HG03135 (cell line): ENCODE data around the gene SRF.
"Not testable (repeated sequence)": the region's sequence is repeated elsewhere in the genome, so short reads cannot be mapped to it uniquely, and the experiment has no call there.

Experiments used
- ATAC-seq: cut with Tn5 transposase; IDR thresholded peaks from one replicate; pipeline ENCODE4 v1.9.1; 2021; ENCODE audit warnings: mild to moderate bottlenecking, moderate library complexity; ENCODE audit not compliant: unreplicated experiment

The SRF gene

DNA sequence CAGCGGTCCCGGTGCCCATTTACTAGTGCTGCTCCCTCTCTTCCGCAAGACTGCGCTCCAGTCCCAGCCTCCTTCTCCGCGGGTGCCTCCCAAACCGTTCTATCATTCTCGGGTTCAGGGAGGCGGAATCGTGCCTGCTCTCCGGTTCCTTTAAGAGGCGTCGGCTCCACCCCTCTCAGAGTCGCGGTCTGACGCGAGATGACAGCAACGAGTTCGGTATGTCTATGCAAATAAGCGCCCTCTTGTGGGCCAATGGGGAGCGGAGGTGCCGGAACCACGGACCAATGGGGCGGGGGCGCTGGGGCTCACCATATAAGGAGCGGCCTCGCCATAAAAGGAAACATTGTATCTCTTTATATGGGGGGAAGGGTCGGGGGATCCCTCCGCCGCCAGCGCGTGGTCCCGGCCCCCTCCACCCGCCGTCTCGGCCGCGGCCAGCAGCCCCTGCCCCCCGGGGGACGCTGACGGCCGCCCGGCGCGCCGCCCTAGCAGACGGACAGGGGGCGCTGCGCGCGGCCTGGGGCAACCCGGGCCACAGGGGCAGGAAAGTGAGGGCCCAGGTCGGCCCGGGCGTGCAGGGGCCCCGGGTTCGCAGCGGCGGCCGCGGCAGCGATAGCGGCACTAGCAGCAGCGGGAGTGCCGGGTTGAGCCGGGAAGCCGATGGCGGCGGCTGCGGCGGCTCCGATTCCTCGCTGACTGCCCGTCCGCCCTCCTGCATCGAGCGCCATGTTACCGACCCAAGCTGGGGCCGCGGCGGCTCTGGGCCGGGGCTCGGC lies at the start of gene SRF:
Gene SRF (plus strand): TSS at position 339 of the 776 bp plus-strand sequence. CDS start 388 bp downstream, at position 727.
- ATAC-seq, result peak; percentile 57

DNA sequence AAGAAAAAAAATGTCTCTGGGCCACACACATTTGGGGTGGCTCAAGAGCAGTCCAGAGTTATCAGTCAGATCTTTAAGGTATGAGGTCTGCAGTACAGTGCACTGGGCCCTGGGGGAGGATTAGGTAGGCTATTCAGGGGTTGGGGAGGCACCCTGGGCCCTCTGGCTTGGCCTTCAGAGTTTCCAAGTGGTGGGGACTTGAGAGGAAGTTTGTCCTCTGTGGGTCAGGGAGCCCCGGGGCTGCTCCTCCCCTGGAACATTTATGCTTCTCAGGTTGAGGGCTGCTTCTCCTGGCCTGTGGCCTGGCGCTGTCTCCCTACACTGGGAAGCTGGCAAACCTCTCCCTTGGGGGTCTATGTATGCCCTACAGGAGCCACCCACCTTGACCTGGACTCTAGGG lies 48.9 kb upstream of the SRF start:
- no peak for ATAC-seq

DNA sequence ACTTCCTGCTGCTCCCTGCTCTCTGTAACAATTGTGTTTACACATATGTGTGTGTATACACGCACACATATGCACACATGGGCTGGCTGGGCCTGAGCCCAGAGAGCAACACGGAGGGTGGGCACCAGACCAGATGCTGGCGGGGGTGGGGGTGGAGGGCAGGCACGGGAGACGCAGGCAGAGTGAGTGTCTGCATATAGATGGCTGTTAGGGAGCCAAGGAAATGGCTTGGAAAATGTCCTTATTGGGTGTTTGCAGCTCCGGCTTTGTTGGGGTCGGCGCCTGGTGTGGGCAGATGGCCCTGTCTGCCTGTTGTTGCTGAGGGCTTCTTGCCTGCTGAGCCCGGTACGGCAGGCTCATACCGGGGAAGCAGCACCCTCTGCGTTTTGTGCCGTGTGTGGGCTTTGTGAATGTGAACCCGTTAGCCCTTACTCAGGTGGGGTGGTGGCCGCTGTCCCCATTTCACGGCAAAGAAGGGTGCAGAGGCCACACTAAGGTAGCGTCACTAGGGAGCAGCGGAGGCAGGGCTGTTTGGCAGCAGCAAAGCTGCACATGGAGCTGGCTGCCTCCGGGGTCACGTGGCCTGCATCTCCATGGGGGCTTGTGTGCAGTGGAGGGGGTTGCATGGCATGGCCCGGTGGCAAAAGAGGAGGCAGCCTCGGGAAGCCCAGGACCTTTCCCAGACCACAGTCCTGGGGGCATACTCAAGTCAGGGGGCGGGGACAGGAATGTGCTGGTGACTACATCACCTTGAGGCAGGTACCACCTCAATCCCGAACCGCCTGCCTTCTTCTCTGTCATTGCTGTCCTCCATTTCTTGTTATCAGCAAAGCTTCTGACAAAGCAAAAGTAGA lies 47.4 kb upstream of the SRF start:
- ATAC-seq, result no peak

DNA sequence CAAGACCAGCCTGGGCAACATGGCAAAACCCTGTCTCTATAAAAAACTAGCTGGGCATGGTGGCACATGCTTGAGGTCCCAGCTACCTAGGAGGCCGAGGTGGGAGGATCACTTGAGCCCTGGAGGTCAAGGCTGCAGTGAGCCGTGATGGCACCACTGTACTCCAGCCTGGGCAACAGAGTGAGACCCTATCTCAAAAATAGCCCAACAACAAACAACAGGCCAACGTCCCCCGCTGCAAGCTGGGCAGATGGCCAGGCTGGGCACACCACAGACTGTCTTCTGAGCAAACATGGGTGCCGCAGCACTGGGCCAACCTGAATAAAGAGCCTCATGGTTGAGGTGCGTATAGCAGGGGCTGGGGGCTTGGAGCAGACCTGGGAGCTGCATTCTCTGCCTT lies 46.6 kb upstream of the SRF start:
- no peak for ATAC-seq

DNA sequence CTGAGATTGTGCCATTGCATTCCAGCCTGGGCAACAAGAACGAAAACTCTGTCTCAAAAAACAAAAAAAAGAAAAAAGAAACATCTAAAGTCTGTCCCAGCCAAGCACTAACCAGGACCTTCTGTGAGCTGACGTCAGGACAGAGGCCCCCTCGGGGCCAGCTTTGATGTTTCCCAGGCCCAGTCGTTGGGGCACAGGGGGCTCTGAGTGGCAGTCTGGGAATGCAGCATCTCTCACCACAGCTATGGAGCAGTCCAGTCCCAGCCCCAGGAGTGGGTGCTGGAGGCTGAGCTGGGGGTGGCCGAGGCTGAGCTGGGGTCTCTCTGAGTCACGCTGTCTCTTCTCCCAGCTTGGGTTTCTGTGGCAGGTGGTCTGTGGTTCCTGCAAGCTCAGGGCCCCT lies 46.0 kb upstream of the SRF start:
- ATAC-seq, result no peak

DNA sequence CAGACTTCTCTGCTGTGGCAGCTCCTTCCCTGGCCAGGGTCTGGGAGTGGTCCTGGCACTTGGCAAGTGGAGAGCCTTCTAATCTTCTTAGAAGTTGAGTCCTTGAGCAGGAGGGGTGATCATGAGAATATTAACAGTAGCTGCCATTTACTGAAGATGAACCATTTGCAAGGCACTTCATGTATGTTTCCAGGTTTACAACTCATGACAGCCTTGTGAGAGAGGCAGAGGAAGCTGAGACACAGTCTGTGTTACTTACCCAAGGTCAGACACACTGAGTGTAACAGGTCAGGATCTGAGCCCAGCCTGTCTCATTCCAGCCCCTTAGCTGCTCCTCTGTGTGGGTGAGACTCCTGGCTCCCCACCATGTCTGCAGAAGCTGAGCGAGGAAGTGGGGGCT lies 45.5 kb upstream of the SRF start:
- ATAC-seq, result no peak

DNA sequence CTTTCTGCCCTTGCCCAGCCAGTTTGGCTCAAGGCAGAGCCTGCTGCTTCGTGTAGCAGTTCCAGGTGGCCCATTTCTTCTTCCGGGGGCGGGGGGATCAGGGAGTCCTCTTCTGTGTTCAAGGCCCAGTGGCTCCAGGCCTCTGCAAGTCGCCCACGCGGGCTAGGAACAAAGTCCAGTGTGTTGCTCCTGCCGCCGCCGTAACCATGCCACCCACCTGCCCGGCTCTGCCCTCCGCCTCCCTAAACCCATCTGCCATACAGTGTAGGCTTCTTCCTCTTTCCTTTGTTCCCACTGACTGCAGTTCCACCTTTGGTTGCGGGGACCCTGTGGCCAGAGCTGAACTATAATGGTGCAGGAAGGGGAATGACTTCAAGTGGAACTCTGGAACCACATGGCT lies 43.9 kb upstream of the SRF start:
- no peak for ATAC-seq

DNA sequence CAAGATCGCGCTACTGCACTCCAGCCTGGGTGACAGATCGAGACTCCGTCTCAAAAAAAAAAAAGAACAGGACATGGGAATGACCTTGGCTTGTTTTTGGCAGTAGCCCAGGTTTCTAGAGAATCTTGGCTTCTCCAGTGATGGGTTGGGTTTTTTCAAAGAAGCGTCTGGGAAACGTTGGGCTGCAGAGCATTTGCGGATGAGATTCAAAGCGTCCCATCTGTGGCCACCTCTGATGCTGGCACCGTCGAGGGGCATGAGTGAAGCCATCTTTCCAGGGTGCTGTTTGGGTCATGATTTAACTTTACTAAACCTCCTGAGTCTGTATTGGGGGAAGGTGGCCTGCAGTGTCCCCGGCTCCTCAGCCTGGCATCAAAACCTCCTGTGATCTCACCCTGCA lies 43.2 kb upstream of the SRF start:
- ATAC-seq, result no peak

DNA sequence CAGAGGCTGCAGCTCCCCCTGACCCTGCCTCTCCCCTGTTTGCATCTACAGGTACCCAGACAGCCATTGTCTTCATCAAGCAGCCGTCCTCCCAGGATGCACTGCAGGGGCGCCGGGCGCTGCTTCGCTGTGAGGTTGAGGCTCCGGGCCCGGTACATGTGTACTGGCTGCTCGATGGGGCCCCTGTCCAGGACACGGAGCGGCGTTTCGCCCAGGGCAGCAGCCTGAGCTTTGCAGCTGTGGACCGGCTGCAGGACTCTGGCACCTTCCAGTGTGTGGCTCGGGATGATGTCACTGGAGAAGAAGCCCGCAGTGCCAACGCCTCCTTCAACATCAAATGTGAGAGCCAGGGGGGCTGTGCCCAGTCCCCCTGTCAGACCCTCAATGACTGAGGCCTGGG lies 42.1 kb upstream of the SRF start:
- ATAC-seq, result no peak

DNA sequence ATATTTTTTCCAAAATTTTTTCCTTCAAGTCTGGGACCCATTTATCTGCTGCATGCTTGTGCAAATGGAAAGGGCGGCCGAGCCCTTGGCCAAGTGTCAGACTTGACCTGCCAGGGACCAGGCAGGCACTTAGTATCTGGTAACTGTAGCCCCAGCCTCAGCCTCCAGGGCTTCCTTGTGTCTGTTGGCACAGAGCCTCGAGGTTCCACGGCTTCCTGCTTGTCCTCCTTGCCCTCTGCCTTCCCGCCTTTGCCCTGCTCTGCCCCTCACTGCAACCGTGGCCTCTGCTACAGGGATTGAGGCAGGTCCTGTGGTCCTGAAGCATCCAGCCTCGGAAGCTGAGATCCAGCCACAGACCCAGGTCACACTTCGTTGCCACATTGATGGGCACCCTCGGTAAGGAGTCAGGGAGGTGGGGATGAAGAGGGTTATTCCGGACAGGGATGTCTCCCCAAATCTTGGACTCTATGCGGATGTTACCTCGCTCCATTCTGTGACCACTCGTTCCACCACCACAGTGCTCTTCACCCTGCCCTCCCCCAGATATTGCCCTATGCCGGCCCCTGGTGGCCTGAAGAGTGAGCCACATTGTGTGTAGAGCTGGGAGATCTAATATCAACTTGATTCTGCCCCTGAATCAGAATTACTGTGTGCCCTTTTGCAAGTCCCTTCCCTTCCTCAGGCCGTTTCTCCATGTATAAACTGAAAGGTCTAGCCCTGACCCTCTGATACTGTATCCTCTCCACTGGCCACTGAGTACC lies 41.5 kb upstream of the SRF start:
- no peak for ATAC-seq

DNA sequence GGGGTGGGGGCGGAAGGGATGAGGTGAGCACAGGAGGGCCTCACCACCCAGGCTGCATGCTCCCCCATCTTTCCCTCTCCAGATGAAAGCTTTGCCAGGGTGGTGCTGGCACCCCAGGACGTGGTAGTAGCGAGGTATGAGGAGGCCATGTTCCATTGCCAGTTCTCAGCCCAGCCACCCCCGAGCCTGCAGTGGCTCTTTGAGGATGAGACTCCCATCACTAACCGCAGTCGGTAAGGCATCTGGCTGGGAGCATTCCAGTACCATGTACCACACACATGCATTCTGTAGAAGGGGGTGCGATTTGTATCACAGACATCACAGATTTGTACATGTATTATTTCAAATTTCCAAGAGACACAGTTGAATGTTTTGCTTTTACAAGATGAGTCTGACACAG lies 40.6 kb upstream of the SRF start:
- no peak for ATAC-seq

DNA sequence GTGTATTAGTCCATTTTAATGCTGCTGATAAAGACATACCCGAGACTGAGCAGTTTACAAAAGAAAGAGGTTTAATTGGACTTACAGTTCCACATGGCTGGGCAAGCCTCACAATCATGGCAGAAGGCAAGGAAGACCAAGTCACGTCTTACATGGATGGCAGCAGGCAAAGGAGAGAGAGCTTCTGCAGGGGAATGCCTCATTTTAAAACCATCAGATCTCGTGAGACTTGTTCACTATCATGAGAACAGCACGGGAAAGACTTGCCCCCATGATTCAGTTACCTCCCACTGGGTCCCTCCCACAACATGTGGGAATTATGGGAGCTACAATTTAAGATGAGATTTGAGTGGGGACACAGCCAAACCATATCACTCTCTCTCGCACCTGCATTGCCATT lies 39.7 kb upstream of the SRF start:
- ATAC-seq, result not testable (repeated sequence)

DNA sequence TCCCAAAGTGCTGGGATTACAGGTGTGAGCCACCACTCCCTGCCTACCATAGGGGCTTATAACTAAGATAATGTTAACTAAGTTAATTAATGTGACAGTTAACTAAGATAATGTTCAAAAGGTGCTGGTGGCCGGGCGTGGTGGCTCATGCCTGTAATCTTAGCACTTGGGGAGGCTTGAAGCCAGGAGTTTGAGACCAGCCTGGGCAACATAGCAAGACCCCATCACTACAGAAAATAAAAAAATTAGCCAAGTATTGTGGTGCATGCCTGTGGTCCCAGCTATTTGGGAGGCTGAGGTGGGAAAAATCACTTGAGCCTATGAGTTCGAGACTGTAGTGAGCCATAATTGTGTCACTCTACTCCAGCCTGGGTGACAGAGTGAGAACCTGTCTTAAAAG lies 32.8 kb upstream of the SRF start:
- no peak for ATAC-seq

DNA sequence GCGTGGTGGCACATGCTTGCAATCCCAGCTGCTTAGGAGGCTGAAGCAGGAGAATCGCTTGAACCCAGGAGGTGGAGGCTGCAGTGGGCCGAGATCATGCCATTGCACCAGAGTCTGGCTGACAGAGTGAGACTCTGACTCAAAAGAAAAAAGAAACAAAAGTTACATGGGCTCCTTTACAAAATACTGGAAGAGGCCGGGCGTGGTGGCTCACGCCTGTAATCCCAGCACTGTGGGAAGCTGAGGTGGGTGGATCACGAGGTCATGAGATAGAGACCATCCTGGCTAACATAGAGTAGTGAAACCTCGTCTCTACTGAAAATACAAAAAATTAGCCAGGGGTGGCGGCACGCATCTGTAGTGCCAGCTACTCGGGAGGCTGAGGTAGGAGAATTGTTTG lies 31.1 kb upstream of the SRF start:
- not testable (repeated sequence) for ATAC-seq

DNA sequence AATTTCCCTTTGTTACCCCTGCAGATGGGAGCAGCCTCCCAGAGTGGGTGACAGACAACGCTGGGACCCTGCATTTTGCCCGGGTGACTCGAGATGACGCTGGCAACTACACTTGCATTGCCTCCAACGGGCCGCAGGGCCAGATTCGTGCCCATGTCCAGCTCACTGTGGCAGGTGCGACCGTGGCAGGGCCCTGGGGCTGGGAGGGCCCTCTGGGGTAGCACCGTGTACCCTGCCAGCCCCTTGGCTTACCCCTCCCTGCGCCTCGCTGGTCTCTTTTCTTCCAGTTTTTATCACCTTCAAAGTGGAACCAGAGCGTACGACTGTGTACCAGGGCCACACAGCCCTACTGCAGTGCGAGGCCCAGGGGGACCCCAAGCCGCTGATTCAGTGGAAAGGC lies 29.4 kb upstream of the SRF start:
- ATAC-seq, result no peak

DNA sequence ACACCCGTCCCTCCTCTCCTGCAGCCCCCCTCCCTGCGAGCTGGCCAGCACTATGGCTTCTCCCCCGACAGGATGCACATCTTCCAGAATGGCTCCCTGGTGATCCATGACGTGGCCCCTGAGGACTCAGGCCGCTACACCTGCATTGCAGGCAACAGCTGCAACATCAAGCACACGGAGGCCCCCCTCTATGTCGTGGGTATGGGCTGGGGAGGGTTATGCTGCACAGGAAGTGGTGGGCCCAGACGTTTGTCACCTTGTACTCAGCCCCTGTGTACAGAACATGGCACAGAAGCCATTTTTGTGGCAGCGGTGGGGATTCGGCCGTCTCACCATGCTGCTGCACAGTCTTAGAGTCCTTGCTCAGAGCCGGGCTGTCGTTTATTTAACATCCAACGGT lies 29.0 kb upstream of the SRF start:
- ATAC-seq, result no peak

DNA sequence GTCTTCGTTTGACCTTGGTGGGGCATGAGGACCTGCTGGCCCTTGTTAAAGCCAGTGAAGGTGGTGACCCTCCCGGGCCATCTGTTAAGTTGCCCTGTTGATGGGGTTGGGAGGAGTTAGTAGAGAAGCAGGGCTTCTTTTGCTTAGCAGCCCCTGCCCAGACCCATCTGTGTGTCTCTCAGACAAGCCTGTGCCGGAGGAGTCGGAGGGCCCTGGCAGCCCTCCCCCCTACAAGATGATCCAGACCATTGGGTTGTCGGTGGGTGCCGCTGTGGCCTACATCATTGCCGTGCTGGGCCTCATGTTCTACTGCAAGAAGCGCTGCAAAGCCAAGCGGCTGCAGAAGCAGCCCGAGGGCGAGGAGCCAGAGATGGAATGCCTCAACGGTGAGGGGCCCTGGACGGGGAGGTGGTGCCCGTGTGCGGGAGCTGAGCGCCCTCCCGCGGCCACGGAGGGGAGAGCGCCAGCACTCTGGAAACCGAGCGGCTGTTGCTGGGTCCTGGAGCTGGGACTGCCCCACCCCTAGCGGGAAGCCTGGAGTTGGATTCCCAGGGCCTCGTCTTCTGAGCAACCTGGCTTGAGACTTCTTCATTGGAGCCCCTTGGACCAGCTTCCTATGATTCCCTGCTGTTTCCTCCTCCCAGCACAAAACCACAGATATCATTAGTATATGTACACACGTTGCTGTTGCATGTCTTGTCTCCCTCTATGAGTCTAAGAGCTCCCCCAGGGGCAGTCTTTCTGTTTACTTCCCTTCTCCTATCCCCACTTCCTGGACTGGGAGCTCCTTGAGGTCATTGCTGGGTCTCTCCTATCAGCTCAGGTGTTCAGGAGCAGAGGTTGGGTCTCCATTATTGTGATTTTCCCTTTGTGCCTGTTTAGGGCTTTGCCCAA lies 27.6 kb upstream of the SRF start:
- peak; percentile 81 for ATAC-seq

DNA sequence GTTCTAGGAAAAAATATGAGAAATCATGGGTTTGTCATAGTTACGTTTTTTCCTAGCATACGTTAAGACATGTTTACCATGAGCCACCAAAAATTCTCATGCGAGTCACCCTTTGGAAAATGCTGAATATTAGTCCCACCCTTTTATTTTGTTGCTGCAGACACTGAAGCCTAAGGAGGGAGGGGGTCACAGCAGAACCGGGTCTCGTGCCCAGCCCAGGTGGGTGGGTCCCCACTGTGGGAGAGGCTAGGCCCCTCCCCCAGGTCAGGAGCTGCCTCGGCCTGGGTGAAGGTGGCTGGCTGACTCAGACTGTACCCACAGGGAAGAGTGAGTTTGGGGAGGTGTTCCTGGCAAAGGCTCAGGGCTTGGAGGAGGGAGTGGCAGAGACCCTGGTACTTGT lies 26.2 kb upstream of the SRF start:
- ATAC-seq, result no peak

DNA sequence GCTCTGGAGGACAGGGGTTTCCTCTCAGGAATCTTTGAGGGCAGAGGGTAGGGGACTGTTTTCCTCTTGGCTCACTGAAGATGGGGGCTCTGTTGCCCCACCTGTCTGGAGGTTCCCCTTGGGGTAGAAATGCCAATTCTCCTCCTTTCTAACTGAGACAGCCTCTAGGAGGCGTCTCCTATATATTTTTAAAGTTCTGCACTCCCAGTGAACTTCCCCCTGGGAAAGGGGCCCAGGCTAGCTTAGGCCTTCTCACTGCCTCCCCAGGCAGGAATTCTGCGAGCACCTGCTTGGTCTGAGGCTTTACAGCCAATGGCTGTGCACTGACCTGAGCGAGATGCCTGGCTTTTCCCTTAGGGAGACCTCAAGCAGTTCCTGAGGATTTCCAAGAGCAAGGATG lies 24.8 kb upstream of the SRF start:
- no peak for ATAC-seq
